ENCODE measurements around the gene SPNS3. TPM values are rescaled to one million over a fixed set of nuclear protein-coding genes. Genes with fewer than 3 reads are reported as not detected.

Gene SPNS3
- total and polyA plus RNA-seq, 9 of the 15 experiments (the other 6 are each of a cell fraction or from before 2014, with no cell fraction given): not detected

- TF ChIP-seq, protein P1, sequence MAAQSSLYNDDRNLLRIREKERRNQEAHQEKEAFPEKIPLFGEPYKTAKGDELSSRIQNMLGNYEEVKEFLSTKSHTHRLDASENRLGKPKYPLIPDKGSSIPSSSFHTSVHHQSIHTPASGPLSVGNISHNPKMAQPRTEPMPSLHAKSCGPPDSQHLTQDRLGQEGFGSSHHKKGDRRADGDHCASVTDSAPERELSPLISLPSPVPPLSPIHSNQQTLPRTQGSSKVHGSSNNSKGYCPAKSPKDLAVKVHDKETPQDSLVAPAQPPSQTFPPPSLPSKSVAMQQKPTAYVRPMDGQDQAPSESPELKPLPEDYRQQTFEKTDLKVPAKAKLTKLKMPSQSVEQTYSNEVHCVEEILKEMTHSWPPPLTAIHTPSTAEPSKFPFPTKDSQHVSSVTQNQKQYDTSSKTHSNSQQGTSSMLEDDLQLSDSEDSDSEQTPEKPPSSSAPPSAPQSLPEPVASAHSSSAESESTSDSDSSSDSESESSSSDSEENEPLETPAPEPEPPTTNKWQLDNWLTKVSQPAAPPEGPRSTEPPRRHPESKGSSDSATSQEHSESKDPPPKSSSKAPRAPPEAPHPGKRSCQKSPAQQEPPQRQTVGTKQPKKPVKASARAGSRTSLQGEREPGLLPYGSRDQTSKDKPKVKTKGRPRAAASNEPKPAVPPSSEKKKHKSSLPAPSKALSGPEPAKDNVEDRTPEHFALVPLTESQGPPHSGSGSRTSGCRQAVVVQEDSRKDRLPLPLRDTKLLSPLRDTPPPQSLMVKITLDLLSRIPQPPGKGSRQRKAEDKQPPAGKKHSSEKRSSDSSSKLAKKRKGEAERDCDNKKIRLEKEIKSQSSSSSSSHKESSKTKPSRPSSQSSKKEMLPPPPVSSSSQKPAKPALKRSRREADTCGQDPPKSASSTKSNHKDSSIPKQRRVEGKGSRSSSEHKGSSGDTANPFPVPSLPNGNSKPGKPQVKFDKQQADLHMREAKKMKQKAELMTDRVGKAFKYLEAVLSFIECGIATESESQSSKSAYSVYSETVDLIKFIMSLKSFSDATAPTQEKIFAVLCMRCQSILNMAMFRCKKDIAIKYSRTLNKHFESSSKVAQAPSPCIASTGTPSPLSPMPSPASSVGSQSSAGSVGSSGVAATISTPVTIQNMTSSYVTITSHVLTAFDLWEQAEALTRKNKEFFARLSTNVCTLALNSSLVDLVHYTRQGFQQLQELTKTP (IDR thresholded peaks at IDR 0.05; ENCODE audit: low read depth in 1 of 2, partially characterized antibody in 2 of 2): no peak
- TF ChIP-seq EHMT2 (IDR thresholded peaks at IDR 0.05): no peak
- no peak for TF ChIP-seq HDAC1 (IDR thresholded peaks at IDR 0.05)
- TF ChIP-seq HDAC6 (IDR thresholded peaks at IDR 0.05; ENCODE audit: low read depth, low read length): no peak
- TF ChIP-seq SETDB1 (IDR thresholded peaks at IDR 0.05; ENCODE audit: low read length): no peak
- no peak for TF ChIP-seq ZNF431 (CRISPR knock-in tag; IDR thresholded peaks at IDR 0.05)
- TF ChIP-seq KLF10 (CRISPR knock-in tag; IDR thresholded peaks at IDR 0.05): no peak
- TF ChIP-seq, protein P2, sequence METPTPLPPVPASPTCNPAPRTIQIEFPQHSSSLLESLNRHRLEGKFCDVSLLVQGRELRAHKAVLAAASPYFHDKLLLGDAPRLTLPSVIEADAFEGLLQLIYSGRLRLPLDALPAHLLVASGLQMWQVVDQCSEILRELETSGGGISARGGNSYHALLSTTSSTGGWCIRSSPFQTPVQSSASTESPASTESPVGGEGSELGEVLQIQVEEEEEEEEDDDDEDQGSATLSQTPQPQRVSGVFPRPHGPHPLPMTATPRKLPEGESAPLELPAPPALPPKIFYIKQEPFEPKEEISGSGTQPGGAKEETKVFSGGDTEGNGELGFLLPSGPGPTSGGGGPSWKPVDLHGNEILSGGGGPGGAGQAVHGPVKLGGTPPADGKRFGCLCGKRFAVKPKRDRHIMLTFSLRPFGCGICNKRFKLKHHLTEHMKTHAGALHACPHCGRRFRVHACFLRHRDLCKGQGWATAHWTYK (CRISPR knock-in tag; IDR thresholded peaks at IDR 0.05): no peak
- no peak for TF ChIP-seq GTF2F1 (IDR thresholded peaks at IDR 0.05; ENCODE audit: low read depth, low read length)
- TF ChIP-seq MNT (conservative IDR thresholded peaks at IDR 0.05): no peak
- TF ChIP-seq ZNF263 (CRISPR knock-in tag; IDR thresholded peaks at IDR 0.05; ENCODE audit: borderline replicate concordance): no peak
Measured at GRCh38 chr17:4463818-4464476, 30.2 kb downstream of the SPNS3 start (continued).

All from K562 (cell line).